ENCODE measurements around the gene BBS4.

BBS4 gene

GRCh38 chr15:72782274-72783003, 96.4 kb downstream of the BBS4 start:
- DNase-seq (ENCODE audit: extremely low spot score) = no peak
- TF ChIP-seq ZNF384 (IDR thresholded peaks at IDR 0.05) (0 out of 2 replicates have a peak, but pooled peaks have one; percentile 23), TARDBP (IDR thresholded peaks at IDR 0.05) (no peak)
- ChIA-PET CTCF (interaction anchor here (0.6 kb wide), 1 partner anchor 1499 kb away, joined by 5 read pairs; no protein-coding TSS in a partner anchor), POLR2A (interaction anchor here (0.6 to 2.5 kb wide), 4 partner anchors 9 to 815 kb away, joined by 3 to 11 read pairs (median 4); partner anchors contain the start of genes BBS4 and HIGD2B)

GRCh38 chr15:72783004-72783639, 97.1 kb downstream of the BBS4 start:
- no peak for DNase-seq (ENCODE audit: extremely low spot score)
- ChIA-PET CTCF (interaction anchor here (0.6 kb wide), 1 partner anchor 1500 kb away, joined by 5 read pairs; no protein-coding TSS in a partner anchor), POLR2A (interaction anchor here (0.6 to 2.5 kb wide), 5 partner anchors 10 to 815 kb away, joined by 3 to 11 read pairs (median 4); partner anchors contain the start of genes BBS4 and HIGD2B)
- TF ChIP-seq ARNT (IDR thresholded peaks at IDR 0.05) (no peak), L3MBTL2 (conservative IDR thresholded peaks at IDR 0.05) (no peak), ZNF384 (IDR thresholded peaks at IDR 0.05) (no peak), LEF1 (IDR thresholded peaks at IDR 0.05; ENCODE audit: borderline replicate concordance) (no peak), SUZ12 (IDR thresholded peaks at IDR 0.05) (no peak), FOXA1 (IDR thresholded peaks at IDR 0.05) (no peak), SP1 (IDR thresholded peaks at IDR 0.05) (no peak), TARDBP (IDR thresholded peaks at IDR 0.05) (no peak), ELF4 (IDR thresholded peaks at IDR 0.05) (no peak), FOXM1 (IDR thresholded peaks at IDR 0.05; ENCODE audit: borderline replicate concordance) (no peak), CTBP1 (IDR thresholded peaks at IDR 0.05; ENCODE audit: borderline replicate concordance) (no peak), PKNOX1 (IDR thresholded peaks at IDR 0.05) (no peak), BHLHE40 (IDR thresholded peaks at IDR 0.05; ENCODE audit: borderline replicate concordance) (no peak), NFRKB (IDR thresholded peaks at IDR 0.05) (no peak), HDGF (IDR thresholded peaks at IDR 0.05; ENCODE audit: borderline replicate concordance) (no peak), FOXK2 (IDR thresholded peaks at IDR 0.05) (no peak)

- peak; percentile 94 for DNase-seq (ENCODE audit: extremely low spot score)
- CTCF ChIA-PET = no interaction called here
- TF ChIP-seq NFRKB (IDR thresholded peaks at IDR 0.05) = no peak
- peak; percentile 94 for TF ChIP-seq ELF4 (IDR thresholded peaks at IDR 0.05)
- no peak for TF ChIP-seq TARDBP (IDR thresholded peaks at IDR 0.05)
- TF ChIP-seq BHLHE40 (IDR thresholded peaks at IDR 0.05; ENCODE audit: borderline replicate concordance) = no peak
- peak; percentile 58; the same call in 1 of the 2 replicates for TF ChIP-seq FOXM1 (IDR thresholded peaks at IDR 0.05; ENCODE audit: borderline replicate concordance)
- TF ChIP-seq PKNOX1 (IDR thresholded peaks at IDR 0.05) = no peak
- TF ChIP-seq CTBP1 (IDR thresholded peaks at IDR 0.05; ENCODE audit: borderline replicate concordance) = no peak
- no peak for TF ChIP-seq FOXK2 (IDR thresholded peaks at IDR 0.05)
- TF ChIP-seq ZNF384 (IDR thresholded peaks at IDR 0.05) = no peak
- no peak for TF ChIP-seq FOXA1 (IDR thresholded peaks at IDR 0.05)
- no peak for TF ChIP-seq HDGF (IDR thresholded peaks at IDR 0.05; ENCODE audit: borderline replicate concordance)
- TF ChIP-seq SP1 (IDR thresholded peaks at IDR 0.05) = no peak
- TF ChIP-seq L3MBTL2 (conservative IDR thresholded peaks at IDR 0.05) = peak; percentile 83
- no peak for TF ChIP-seq LEF1 (IDR thresholded peaks at IDR 0.05; ENCODE audit: borderline replicate concordance)
- TF ChIP-seq ARNT (IDR thresholded peaks at IDR 0.05) = no peak
- POLR2A ChIA-PET = interaction anchor here (2.2 to 2.5 kb wide), 2 partner anchors 9 to 14 kb away, joined by 5 to 11 read pairs; no protein-coding TSS in a partner anchor
Observed at GRCh38 chr15:72783640-72784455, 97.8 kb downstream of the BBS4 start, which contains the start of gene ADPGK. ADPGK (minus strand) TSS chr15:72783758; CDS start chr15:72783691, 67 bp downstream.

- no peak for DNase-seq (ENCODE audit: extremely low spot score)
- ChIA-PET POLR2A (interaction anchor here (2.2 to 2.5 kb wide), 2 partner anchors 9 to 13 kb away, joined by 5 to 11 read pairs; no protein-coding TSS in a partner anchor), CTCF (interaction anchor here (0.6 kb wide), 1 partner anchor 465 kb away, joined by 4 read pairs; no protein-coding TSS in a partner anchor)
- no peak for TF ChIP-seq SP1 (IDR thresholded peaks at IDR 0.05)
- TF ChIP-seq ELF4 (IDR thresholded peaks at IDR 0.05) = no peak
- no peak for TF ChIP-seq FOXM1 (IDR thresholded peaks at IDR 0.05; ENCODE audit: borderline replicate concordance)
- TF ChIP-seq ARNT (IDR thresholded peaks at IDR 0.05) = no peak
- TF ChIP-seq L3MBTL2 (conservative IDR thresholded peaks at IDR 0.05) = no peak
- no peak for TF ChIP-seq FOXK2 (IDR thresholded peaks at IDR 0.05)
- TF ChIP-seq LEF1 (IDR thresholded peaks at IDR 0.05; ENCODE audit: borderline replicate concordance) = no peak
- no peak for TF ChIP-seq BHLHE40 (IDR thresholded peaks at IDR 0.05; ENCODE audit: borderline replicate concordance)
- TF ChIP-seq CTBP1 (IDR thresholded peaks at IDR 0.05; ENCODE audit: borderline replicate concordance) = no peak
- no peak for TF ChIP-seq SUZ12 (IDR thresholded peaks at IDR 0.05)
- TF ChIP-seq ZNF384 (IDR thresholded peaks at IDR 0.05) = no peak
- TF ChIP-seq PKNOX1 (IDR thresholded peaks at IDR 0.05) = no peak
- TF ChIP-seq HDGF (IDR thresholded peaks at IDR 0.05; ENCODE audit: borderline replicate concordance) = no peak
- TF ChIP-seq FOXA1 (IDR thresholded peaks at IDR 0.05) = no peak
- TF ChIP-seq TARDBP (IDR thresholded peaks at IDR 0.05) = no peak
- no peak for TF ChIP-seq NFRKB (IDR thresholded peaks at IDR 0.05)
Observed at GRCh38 chr15:72784456-72784876, 98.5 kb downstream of the BBS4 start.
